Measurements from ENCODE around the gene FGA. TPM values are rescaled to one million over a fixed set of nuclear protein-coding genes. Genes with fewer than 3 reads are reported as not detected.

FGA gene
- total and polyA plus RNA-seq, 2 of the 8 experiments (the other 6 are each of a cell fraction or from before 2014, with no cell fraction given), result not detected

DNA sequence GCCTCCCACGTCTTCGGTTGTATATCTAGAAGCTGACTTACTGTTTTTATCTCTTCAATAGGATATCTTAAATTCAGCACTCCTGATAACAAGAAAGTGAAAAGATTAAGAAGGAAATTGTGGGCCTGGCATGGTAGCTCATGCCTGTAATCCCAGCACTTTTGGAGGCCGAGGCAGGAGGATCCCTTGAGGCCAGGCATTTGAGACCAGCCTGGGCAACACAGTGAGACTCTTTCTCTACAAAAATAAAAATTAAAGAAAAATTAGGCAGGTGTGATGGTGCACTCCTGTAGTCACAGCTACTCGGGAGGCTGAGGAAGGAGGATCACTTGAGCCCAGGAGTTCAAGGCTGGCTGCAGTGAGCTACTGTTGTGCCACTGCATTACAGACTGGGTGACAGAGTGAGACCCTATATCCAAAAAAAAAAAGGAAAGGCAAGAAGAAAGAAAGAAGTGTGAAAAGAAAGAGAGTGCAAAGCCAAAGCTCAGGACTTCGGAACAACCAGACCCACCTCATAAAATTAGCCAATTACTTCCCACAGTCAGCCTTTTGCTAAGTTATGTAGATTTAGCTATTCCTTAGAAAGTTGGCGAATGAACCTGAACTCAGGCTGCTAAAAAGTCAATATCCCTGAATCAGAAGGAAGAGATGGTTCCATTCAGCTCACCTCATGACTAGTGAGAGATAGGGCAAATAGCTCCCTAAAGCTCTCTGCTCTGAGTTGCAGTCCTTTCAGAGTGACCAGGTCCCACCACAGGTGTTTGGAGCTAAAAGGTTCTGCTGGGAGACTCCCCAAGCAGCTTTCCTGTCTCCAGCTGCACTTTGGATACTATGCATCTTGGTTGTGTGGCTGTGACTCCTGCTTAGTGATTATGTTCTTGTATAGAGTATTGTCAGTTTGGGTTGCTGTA, 12.7 kb upstream of the FGA start:
- H3K27me3 ChIP-seq (replicated peaks in 1 of 4; ENCODE audit: control insufficient read depth in 3 of 4, extremely low read depth in 1 of 4, insufficient read depth in 3 of 4, low read length in 3 of 4), result no peaks in the 10 kb centered on the region
- no peak overlapping the region for H2BK12ac ChIP-seq (ENCODE audit: low read depth, low read length)
- H3K9ac ChIP-seq (replicated peaks in 1 of 4; ENCODE audit: extremely low read depth in 1 of 4, low read depth in 3 of 4, low read length in 3 of 4), result no peak overlapping the region
- peak overlapping the region; percentile 62; the same call in 1 of the 2 replicates for H2AFZ ChIP-seq (ENCODE audit: low read length)
- H2BK15ac ChIP-seq (ENCODE audit: low read length), result no peak overlapping the region
- H3K4me2 ChIP-seq (ENCODE audit: insufficient read depth in 1 of 2, low read depth in 2 of 2, low read length in 2 of 2), result no peak overlapping the region
- H3K79me1 ChIP-seq (ENCODE audit: low read depth, low read length), result no peaks in the 10 kb centered on the region
- H3K36me3 ChIP-seq (ENCODE audit: control insufficient read depth in 2 of 4, insufficient read depth in 4 of 4, low read length in 3 of 4), result no peaks in the 10 kb centered on the region
- H4K8ac ChIP-seq (ENCODE audit: extremely low read depth, insufficient read depth, low read length), result no peak overlapping the region
- H3K4me1 ChIP-seq (replicated peaks in 1 of 4; ENCODE audit: control insufficient read depth in 3 of 4, insufficient read depth in 4 of 4, low read length in 3 of 4), result peaks cover 0 to 3% (median 0%) of the 10 kb centered on the region in 4 experiments; a peak in 1 of 7 replicates
- H3K9me3 ChIP-seq (ENCODE audit: insufficient read depth in 2 of 2, low read depth in 1 of 2, low read length in 1 of 2), result no peaks in the 10 kb centered on the region
- no peak overlapping the region for H3K14ac ChIP-seq (ENCODE audit: insufficient read length)
- H3K18ac ChIP-seq (ENCODE audit: extremely low read depth, low read length), result no peak overlapping the region
- DNase-seq (ENCODE audit: low read depth in 1 of 2, low spot score in 2 of 2) (no peak), FAIRE-seq (no peak)
- H4K20me1 ChIP-seq (replicated peaks in 1 of 2; ENCODE audit: control insufficient read depth in 1 of 2, insufficient read depth in 2 of 2, low read length in 2 of 2), result no peaks in the 10 kb centered on the region
- POLR2A ChIA-PET (ENCODE audit: partially characterized antibody), result interaction anchor here (1.1 kb wide), 1 partner anchor 60 kb away, joined by 3 read pairs; no protein-coding TSS in a partner anchor
- H3K23ac ChIP-seq (ENCODE audit: insufficient read length), result no peak overlapping the region
- no peaks in the 10 kb centered on the region for H3K79me2 ChIP-seq (ENCODE audit: control insufficient read depth in 1 of 2, insufficient read depth in 2 of 2, low read length in 2 of 2)
- H4K91ac ChIP-seq (replicated peaks; ENCODE audit: insufficient read length, low read length), result no peak overlapping the region
- no peak overlapping the region for H3K56ac ChIP-seq (replicated peaks; ENCODE audit: insufficient read length, low read depth, low read length)
- H3K4ac ChIP-seq (replicated peaks; ENCODE audit: insufficient read length, low read depth, low read length), result no peak overlapping the region
- H2BK20ac ChIP-seq (ENCODE audit: low read length), result no peak overlapping the region
- H2BK120ac ChIP-seq (replicated peaks; ENCODE audit: low read depth, low read length), result no peak overlapping the region
- no peak overlapping the region; the same call in 1 of the 2 replicates for H3K27ac ChIP-seq (ENCODE audit: low read depth, low read length)
- H2BK5ac ChIP-seq (ENCODE audit: low read depth, low read length), result no peak overlapping the region
- H3K23me2 ChIP-seq (ENCODE audit: low read depth, low read length), result no peaks in the 10 kb centered on the region; the same call in 1 of the 2 replicates
- no peak overlapping the region for H3K4me3 ChIP-seq (ENCODE audit: extremely low read depth in 1 of 4, insufficient read depth in 2 of 4, low read depth in 3 of 4, low read length in 4 of 4)
- CTCF ChIA-PET (ENCODE audit: partially characterized antibody), result interaction anchor here (0.7 to 1.9 kb wide), 12 partner anchors 9 to 51 kb away, joined by 3 to 10 read pairs (median 4); no protein-coding TSS in a partner anchor
- no peak overlapping the region for H2AK5ac ChIP-seq (ENCODE audit: low read depth, low read length)
- WGBS, 2 experiments (ENCODE audit: extremely low coverage in 1 of 2, insufficient coverage in 1 of 2, insufficient read length in 1 of 2, insufficient replicate concordance in 2 of 2, low coverage in 1 of 2, low lambda C conversion rate in 2 of 2, missing lambda C conversion rate in 1 of 2), result 92% methylated on average over 6 of the region's 6 CpGs; no CpG with 5 or more reads in 1 of the 2 experiments
- H4K5ac ChIP-seq (ENCODE audit: insufficient read length, low read depth, low read length), result no peak overlapping the region
- TF ChIP-seq GTF2F1 (IDR thresholded peaks at IDR 0.05; ENCODE audit: borderline replicate concordance, low read depth, low read length), result no peak
- TF ChIP-seq GABPA (IDR thresholded peaks at IDR 0.05; ENCODE audit: borderline replicate concordance, insufficient read depth, low read length), result no peak
- no peak for TF ChIP-seq NANOG (IDR thresholded peaks at IDR 0.05; ENCODE audit: insufficient read depth, low read depth, low read length, poor library complexity, severe bottlenecking)
- TF ChIP-seq TCF12 (IDR thresholded peaks at IDR 0.05; ENCODE audit: low read depth, low read length), result no peak
- TF ChIP-seq KDM1A (IDR thresholded peaks at IDR 0.05; ENCODE audit: borderline replicate concordance, low read length), result no peak
- TF ChIP-seq POLR2A (IDR thresholded peaks at IDR 0.05; ENCODE audit: control extremely low read depth in 1 of 2, low read depth in 2 of 2, low read length in 2 of 2), result no peak
- no peak for TF ChIP-seq CTCF (IDR thresholded peaks at IDR 0.05; ENCODE audit: control extremely low read depth in 1 of 3, insufficient read depth in 1 of 3, low read depth in 1 of 3, low read length in 3 of 3)
- TF ChIP-seq JUND (IDR thresholded peaks at IDR 0.05; ENCODE audit: low read length), result no peak
- TF ChIP-seq SP2 (IDR thresholded peaks at IDR 0.05; ENCODE audit: low read length), result no peak

Data from H1 (cell line).